HEK293 (cell line): ENCODE data around the gene USP33.

Source experiments
- CTCF ChIA-PET: fragments of 350-600 bp; formaldehyde crosslinking; extraction: SDS; loops from one replicate; lab custom pipeline; 2021; ENCODE audit warnings: antibody characterized with exemption; lab: Yijun Ruan, JAX
- POLR2A ChIA-PET: fragments of 300-600 bp; formaldehyde crosslinking; extraction: SDS; loops from one replicate; lab custom pipeline; 2020; ENCODE audit warnings: antibody characterized with exemption, inconsistent platforms; lab: Yijun Ruan, JAX
- H3K27ac ChIP-seq: fragments of 200-500 bp; sonication (Bioruptor generic); 2 replicates; pipeline ENCODE4 v1.5.1; 2014; ENCODE audit warnings: low read depth, low read length, control low read depth, inconsistent platforms; ENCODE audit errors: extremely low read depth
- H3K36me3 ChIP-seq, 2 experiments: fragments of 200-500 bp in 1 of 2; sonication (Bioruptor generic) in 1 of 2; 1 replicate in 1 of 2; 2 replicates in 1 of 2; pipeline ENCODE4 v1.5.1; 2014 to 2017; ENCODE audit warnings: inconsistent platforms in 2 of 2, low read length in 2 of 2; ENCODE audit not compliant: control insufficient read depth in 2 of 2, insufficient read depth in 1 of 2
- H3K4me1 ChIP-seq: fragments of 200-500 bp; sonication (Bioruptor generic); 2 replicates; pipeline ENCODE4 v1.5.1; 2014; ENCODE audit warnings: mild to moderate bottlenecking, low read length, inconsistent platforms; ENCODE audit not compliant: control insufficient read depth, insufficient read depth
- H3K4me3 ChIP-seq: 2 replicates; pipeline ENCODE4 v1.5.1; 2011; ENCODE audit warnings: low read depth, mild to moderate bottlenecking, control low read depth, low read length, moderate library complexity
- H3K9me3 ChIP-seq: fragments of 200-500 bp; sonication (Bioruptor generic); 2 replicates; pipeline ENCODE4 v1.5.1; 2014; ENCODE audit warnings: low read depth, low read length, inconsistent platforms; ENCODE audit not compliant: control insufficient read depth, insufficient read depth
- AEBP2 ChIP-seq: fragments of 450-650 bp; formaldehyde crosslinking; IDR thresholded peaks from 2 replicates; pipeline ENCODE4 v1.5.1; 2016; ENCODE audit warnings: missing biosample characterization, missing genetic modification characterization, borderline replicate concordance
- KLF10 ChIP-seq: fragments of 450-650 bp; IDR thresholded peaks from 2 replicates; pipeline ENCODE4 v1.5.1; 2018; ENCODE audit warnings: missing biosample characterization, mild to moderate bottlenecking, missing genetic modification characterization
- KLF17 ChIP-seq: fragments of 450-650 bp; formaldehyde crosslinking; IDR thresholded peaks from 2 replicates; pipeline ENCODE4 v1.5.1; 2016; ENCODE audit warnings: missing biosample characterization, missing genetic modification characterization
- OSR2 ChIP-seq: fragments of 450-650 bp; formaldehyde crosslinking; IDR thresholded peaks from 2 replicates; pipeline ENCODE4 v1.5.1; 2016; ENCODE audit warnings: missing biosample characterization, missing genetic modification characterization
- SCRT1 ChIP-seq: fragments of 450-650 bp; formaldehyde crosslinking; IDR thresholded peaks from 2 replicates; pipeline ENCODE4 v1.5.1; 2016; ENCODE audit warnings: missing biosample characterization, missing genetic modification characterization, borderline replicate concordance
- SP3 ChIP-seq: fragments of 450-650 bp; formaldehyde crosslinking; IDR thresholded peaks from 2 replicates; pipeline ENCODE4 v1.5.1; 2016; ENCODE audit warnings: missing biosample characterization, missing genetic modification characterization
- SP7 ChIP-seq: fragments of 450-650 bp; formaldehyde crosslinking; IDR thresholded peaks from 2 replicates; pipeline ENCODE4 v1.5.1; 2016; ENCODE audit warnings: missing biosample characterization, missing genetic modification characterization
- ZBTB48 ChIP-seq: fragments of 450-650 bp; formaldehyde crosslinking; IDR thresholded peaks from 2 replicates; pipeline ENCODE4 v1.5.1; 2016; ENCODE audit warnings: missing biosample characterization, missing genetic modification characterization
- ZBTB7A ChIP-seq: fragments of 450-650 bp; formaldehyde crosslinking; IDR thresholded peaks from 2 replicates; pipeline ENCODE4 v1.5.1; 2016; ENCODE audit warnings: low read depth, missing biosample characterization, missing genetic modification characterization
- ZNF112 ChIP-seq: fragments of 450-650 bp; formaldehyde crosslinking; IDR thresholded peaks from 2 replicates; pipeline ENCODE4 v1.5.0; 2017; ENCODE audit warnings: missing biosample characterization, missing genetic modification characterization
- ZNF169 ChIP-seq: fragments of 450-650 bp; formaldehyde crosslinking; IDR thresholded peaks from 2 replicates; pipeline ENCODE4 v1.5.1; 2016; ENCODE audit warnings: missing biosample characterization, missing genetic modification characterization
- ZNF175 ChIP-seq: fragments of 450-650 bp; formaldehyde crosslinking; IDR thresholded peaks from 2 replicates; pipeline ENCODE4 v1.5.1; 2016; ENCODE audit warnings: missing biosample characterization, missing genetic modification characterization
- ZNF19 ChIP-seq: fragments of 450-650 bp; formaldehyde crosslinking; IDR thresholded peaks from 2 replicates; pipeline ENCODE4; 2016; ENCODE audit warnings: missing biosample characterization, missing genetic modification characterization, low read depth
- ZNF37A ChIP-seq: fragments of 450-650 bp; IDR thresholded peaks from 2 replicates; pipeline ENCODE4 v1.5.1; 2018; ENCODE audit warnings: missing biosample characterization, missing genetic modification characterization
- ZNF416 ChIP-seq: fragments of 450-650 bp; formaldehyde crosslinking; IDR thresholded peaks from 2 replicates; pipeline ENCODE4 v1.5.1; 2016; ENCODE audit warnings: missing biosample characterization, missing genetic modification characterization
- ZNF423 ChIP-seq: fragments of 450-650 bp; formaldehyde crosslinking; IDR thresholded peaks from 2 replicates; pipeline ENCODE4 v1.5.1; 2016; ENCODE audit warnings: missing biosample characterization, missing genetic modification characterization
- ZNF488 ChIP-seq: fragments of 450-650 bp; formaldehyde crosslinking; IDR thresholded peaks from 2 replicates; pipeline ENCODE4 v1.5.1; 2016; ENCODE audit warnings: missing biosample characterization, missing genetic modification characterization
- ZNF501 ChIP-seq: fragments of 450-650 bp; formaldehyde crosslinking; IDR thresholded peaks from 2 replicates; pipeline ENCODE4 v1.5.1; 2016; ENCODE audit warnings: missing biosample characterization, missing genetic modification characterization
- ZNF514 ChIP-seq: fragments of 450-650 bp; formaldehyde crosslinking; IDR thresholded peaks from 2 replicates; pipeline ENCODE4 v1.5.1; 2016; ENCODE audit warnings: missing biosample characterization, missing genetic modification characterization
- ZNF549 ChIP-seq: fragments of 450-650 bp; IDR thresholded peaks from 2 replicates; pipeline ENCODE4 v1.5.1; 2018; ENCODE audit warnings: missing biosample characterization, missing genetic modification characterization, mild to moderate bottlenecking, inconsistent platforms, moderate library complexity
- ZNF558 ChIP-seq: fragments of 450-650 bp; formaldehyde crosslinking; IDR thresholded peaks from 2 replicates; pipeline ENCODE4 v1.5.1; 2016; ENCODE audit warnings: missing biosample characterization, missing genetic modification characterization
- ZNF624 ChIP-seq: fragments of 450-650 bp; formaldehyde crosslinking; IDR thresholded peaks from 2 replicates; pipeline ENCODE4 v1.5.1; 2017; ENCODE audit warnings: missing biosample characterization, missing genetic modification characterization
- ZNF645 ChIP-seq: fragments of 450-650 bp; formaldehyde crosslinking; IDR thresholded peaks from 2 replicates; pipeline ENCODE4; 2016; ENCODE audit warnings: missing biosample characterization, missing genetic modification characterization
- ZNF660 ChIP-seq: fragments of 450-650 bp; IDR thresholded peaks from 2 replicates; pipeline ENCODE4 v1.5.1; 2018; ENCODE audit warnings: missing biosample characterization, mild to moderate bottlenecking, missing genetic modification characterization
- ZNF677 ChIP-seq: fragments of 450-650 bp; IDR thresholded peaks from 2 replicates; pipeline ENCODE4 v1.5.0; 2018; ENCODE audit warnings: missing biosample characterization, mild to moderate bottlenecking, missing genetic modification characterization, moderate library complexity
- ZNF701 ChIP-seq: fragments of 450-650 bp; formaldehyde crosslinking; IDR thresholded peaks from 2 replicates; pipeline ENCODE4 v1.5.1; 2016; ENCODE audit warnings: missing biosample characterization, missing genetic modification characterization
- ZNF747 ChIP-seq: fragments of 450-650 bp; formaldehyde crosslinking; IDR thresholded peaks from 2 replicates; pipeline ENCODE4 v1.5.1; 2016; ENCODE audit warnings: missing biosample characterization, missing genetic modification characterization
- ZNF76 ChIP-seq: fragments of 450-650 bp; formaldehyde crosslinking; IDR thresholded peaks from 2 replicates; pipeline ENCODE4; 2016; ENCODE audit warnings: low read depth, missing biosample characterization, missing genetic modification characterization, borderline replicate concordance
- ZNF792 ChIP-seq: fragments of 450-650 bp; formaldehyde crosslinking; IDR thresholded peaks from 2 replicates; pipeline ENCODE4 v1.5.1; 2016; ENCODE audit warnings: missing biosample characterization, missing genetic modification characterization
- TF ChIP-seq, protein P1 (sequence below): fragments of 450-650 bp; formaldehyde crosslinking; IDR thresholded peaks from 2 replicates; pipeline ENCODE4 v1.5.1; 2017; ENCODE audit warnings: missing biosample characterization, missing genetic modification characterization
- TF ChIP-seq, protein P2 (sequence below): fragments of 450-650 bp; formaldehyde crosslinking; IDR thresholded peaks from 2 replicates; pipeline ENCODE4 v1.5.1; 2017; ENCODE audit warnings: missing biosample characterization, missing genetic modification characterization

The USP33 gene

GRCh38 chr1:77759071-77760028, at the start of gene USP33:
Gene USP33 (minus strand): TSS chr1:77759852. CDS start chr1:77741697, 18,155 bp downstream.
- ChIA-PET CTCF (no interaction called here), POLR2A (interaction anchor here (0.9 to 1.0 kb wide), 4 partner anchors 20 to 219 kb away, joined by 3 to 6 read pairs (median 4); partner anchors contain the start of genes FUBP1, MIGA1 and NEXN)
- Histone ChIP-seq H3K27ac (peak within 1 kb of the TSS; percentile 84), H3K36me3 (no peaks in the 10 kb centered on the region), H3K4me3 (peak within 1 kb of the TSS; percentile 59), H3K4me1 (peaks cover 15% of the 10 kb centered on the region), H3K9me3 (no peaks in the 10 kb centered on the region)
- TF ChIP-seq SP3 (tag by site-specific recombination) (peak; percentile 87), ZNF175 (tag by site-specific recombination) (no peak), ZNF169 (tag by site-specific recombination) (no peak), ZNF747 (tag by site-specific recombination) (no peak), ZNF37A (tag by site-specific recombination) (no peak), ZNF501 (tag by site-specific recombination) (peak; percentile 70; the same call in 1 of the 2 replicates), ZBTB7A (tag by site-specific recombination) (no peak), ZNF423 (tag by site-specific recombination) (peak; percentile 76), ZNF645 (no peak), KLF10 (tag by site-specific recombination) (no peak), ZNF558 (no peak), ZNF416 (tag by site-specific recombination) (no peak), KLF17 (tag by site-specific recombination) (0 out of 2 replicates have a peak, but pooled peaks have one; percentile 28), ZNF701 (tag by site-specific recombination) (no peak), ZNF792 (no peak), ZNF514 (tag by site-specific recombination) (no peak), OSR2 (peak; percentile 44; the same call in 1 of the 2 replicates), ZBTB48 (tag by site-specific recombination) (0 out of 2 replicates have a peak, but pooled peaks have one; percentile 29), ZNF624 (tag by site-specific recombination) (no peak), ZNF660 (peak; percentile 83; the same call in 1 of the 2 replicates), SP7 (tag by site-specific recombination) (peak; percentile 50; the same call in 1 of the 2 replicates), ZNF19 (tag by site-specific recombination) (no peak), ZNF549 (tag by site-specific recombination) (no peak), ZNF677 (no peak), SCRT1 (tag by site-specific recombination) (no peak), ZNF76 (tag by site-specific recombination) (no peak), AEBP2 (tag by site-specific recombination) (no peak), ZNF112 (tag by site-specific recombination) (no peak), ZNF488 (tag by site-specific recombination) (no peak)
- TF ChIP-seq, protein P1, sequence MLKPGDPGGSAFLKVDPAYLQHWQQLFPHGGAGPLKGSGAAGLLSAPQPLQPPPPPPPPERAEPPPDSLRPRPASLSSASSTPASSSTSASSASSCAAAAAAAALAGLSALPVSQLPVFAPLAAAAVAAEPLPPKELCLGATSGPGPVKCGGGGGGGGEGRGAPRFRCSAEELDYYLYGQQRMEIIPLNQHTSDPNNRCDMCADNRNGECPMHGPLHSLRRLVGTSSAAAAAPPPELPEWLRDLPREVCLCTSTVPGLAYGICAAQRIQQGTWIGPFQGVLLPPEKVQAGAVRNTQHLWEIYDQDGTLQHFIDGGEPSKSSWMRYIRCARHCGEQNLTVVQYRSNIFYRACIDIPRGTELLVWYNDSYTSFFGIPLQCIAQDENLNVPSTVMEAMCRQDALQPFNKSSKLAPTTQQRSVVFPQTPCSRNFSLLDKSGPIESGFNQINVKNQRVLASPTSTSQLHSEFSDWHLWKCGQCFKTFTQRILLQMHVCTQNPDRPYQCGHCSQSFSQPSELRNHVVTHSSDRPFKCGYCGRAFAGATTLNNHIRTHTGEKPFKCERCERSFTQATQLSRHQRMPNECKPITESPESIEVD (tag by site-specific recombination): no peak
- TF ChIP-seq, protein P2, sequence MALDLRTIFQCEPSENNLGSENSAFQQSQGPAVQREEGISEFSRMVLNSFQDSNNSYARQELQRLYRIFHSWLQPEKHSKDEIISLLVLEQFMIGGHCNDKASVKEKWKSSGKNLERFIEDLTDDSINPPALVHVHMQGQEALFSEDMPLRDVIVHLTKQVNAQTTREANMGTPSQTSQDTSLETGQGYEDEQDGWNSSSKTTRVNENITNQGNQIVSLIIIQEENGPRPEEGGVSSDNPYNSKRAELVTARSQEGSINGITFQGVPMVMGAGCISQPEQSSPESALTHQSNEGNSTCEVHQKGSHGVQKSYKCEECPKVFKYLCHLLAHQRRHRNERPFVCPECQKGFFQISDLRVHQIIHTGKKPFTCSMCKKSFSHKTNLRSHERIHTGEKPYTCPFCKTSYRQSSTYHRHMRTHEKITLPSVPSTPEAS: no peak
